COLO668 (cell line): Measurements from ENCODE around the gene CCM2.

ENCODE experiments used
- DNase-seq: peaks from one replicate; lab custom pipeline; 2025; ENCODE audit not compliant: unreplicated experiment; lab: John Stamatoyannopoulos, UW

The CCM2 gene

DNA sequence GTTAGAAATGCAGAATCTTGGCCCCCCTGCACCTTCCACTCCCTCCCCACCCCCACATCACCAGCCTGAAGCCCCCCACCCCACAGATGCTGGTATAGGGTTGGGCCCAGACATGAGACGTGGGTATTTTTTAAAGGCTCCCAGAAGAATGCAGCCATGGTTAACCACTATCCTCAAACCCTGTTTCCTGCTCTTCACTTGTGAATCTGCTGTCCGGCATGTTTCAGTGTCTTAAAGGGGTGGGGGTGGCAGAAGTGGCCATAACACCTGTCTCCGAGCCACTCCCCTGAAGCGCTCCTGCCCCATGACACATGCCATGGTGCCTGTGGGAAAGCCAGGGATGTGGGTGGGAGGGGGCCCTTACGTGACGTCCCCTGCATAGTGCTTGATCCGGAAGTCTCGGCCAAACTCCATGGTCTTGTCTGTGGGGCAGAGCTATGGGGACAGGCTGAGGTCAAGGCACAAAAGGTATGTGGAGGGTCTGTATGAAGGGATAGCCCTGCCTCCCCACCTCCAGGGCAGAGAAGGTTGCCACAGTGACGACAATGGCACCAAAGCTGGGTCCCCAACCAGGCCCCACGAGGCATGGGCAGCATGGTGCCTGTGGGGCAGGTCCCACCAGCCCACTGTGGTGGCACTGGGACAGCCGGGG lies 30.8 kb upstream of the CCM2 start:
- DNase-seq: no peak

DNA sequence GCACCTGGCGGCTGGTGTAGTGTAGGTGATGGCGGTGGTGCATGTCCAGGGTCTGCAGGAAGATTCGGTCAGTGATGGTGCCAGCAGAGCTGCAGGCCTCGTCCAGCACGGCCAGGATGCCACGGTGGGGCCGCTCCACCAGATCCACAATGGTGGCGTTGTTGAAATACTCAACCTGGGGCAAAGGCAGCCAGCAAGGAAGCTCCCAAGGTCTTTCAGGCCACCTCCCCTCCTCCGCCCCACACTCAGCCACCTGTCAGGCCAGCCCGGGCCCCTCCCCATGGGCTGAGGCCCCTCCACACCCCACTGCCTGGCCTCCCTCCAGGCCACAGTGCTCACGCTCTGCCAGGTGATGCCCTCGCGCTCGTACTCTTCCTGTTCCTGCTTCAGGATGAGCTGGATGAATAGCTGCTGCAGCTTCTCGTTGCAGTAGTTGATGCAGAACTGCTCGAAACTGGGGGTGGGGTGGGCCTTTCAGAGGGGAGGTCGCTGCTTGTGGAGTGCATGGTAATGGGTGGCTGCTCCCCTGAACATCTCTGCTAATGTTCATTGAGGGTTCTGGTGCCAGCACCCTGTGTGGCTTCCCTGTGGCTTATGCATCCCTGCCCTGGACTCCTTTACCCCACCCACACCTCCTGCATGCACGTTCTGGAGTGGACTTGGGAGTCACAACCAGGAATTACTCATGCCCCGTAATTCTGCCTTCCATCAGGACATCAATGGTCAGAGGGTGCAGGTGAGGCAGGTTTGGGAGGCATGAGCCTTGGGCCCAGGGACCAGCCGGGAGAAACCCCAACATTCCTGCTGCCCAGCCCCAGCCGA lies 30.1 kb upstream of the CCM2 start:
- peak; percentile 65 for DNase-seq

GRCh38 chr7:44970523-44971051 lies 29.4 kb upstream of the CCM2 start:
- no peak for DNase-seq

DNA sequence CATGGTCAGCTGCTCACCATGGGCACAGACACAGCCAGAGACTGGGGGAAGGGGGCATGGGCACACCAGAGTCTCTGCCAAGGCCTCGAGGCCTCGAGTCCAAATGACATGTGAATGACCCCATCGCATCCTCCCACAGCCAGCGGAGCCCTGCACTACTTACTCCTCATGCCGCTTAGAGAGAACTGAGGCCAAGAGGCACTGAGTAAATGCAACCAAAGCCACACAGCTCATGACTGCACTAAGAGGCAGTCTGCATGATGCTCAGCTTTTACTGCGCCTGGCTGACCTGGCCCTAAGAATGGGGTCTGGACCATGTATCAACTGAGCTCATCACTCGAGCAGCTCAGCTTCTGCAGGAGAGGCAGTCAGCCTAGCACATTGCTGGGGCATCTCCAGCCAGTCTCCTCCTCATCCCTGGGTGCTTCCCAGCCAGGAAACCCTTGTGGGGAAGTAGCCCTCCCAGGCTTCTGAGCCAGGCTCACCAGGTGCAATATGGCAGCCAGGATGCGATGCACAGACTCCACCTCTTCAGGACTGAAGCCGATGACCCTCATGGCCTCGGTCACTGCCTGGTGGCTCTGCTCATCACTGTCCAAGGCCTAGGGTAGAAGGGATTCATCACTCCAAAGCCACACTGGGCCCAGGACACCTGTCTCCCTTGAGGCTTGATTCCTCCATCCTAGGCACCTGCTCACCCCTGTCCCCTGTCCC lies 28.7 kb upstream of the CCM2 start:
- no peak for DNase-seq

GRCh38 chr7:44971902-44972441 lies 28.0 kb upstream of the CCM2 start:
- DNase-seq: peak; percentile 69

DNA sequence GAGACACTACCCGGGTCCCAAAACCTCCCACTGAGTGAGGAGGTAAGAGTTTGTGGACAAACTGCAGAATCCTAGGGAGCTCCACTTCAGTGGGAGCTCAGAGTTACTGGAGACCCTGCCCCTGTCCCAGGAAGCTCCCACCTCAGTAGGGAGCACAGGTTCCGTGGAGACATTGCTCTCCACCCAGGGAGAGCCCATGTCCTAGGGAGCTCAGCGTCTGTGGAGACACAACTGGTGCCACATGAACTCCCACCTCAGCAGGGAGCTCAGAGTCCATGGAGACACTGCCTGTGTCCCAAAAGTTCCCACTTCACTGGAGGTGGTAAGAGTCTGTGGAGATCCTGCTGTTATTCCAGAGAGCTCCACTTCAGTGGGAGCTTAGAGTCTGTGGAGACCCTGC lies 27.4 kb upstream of the CCM2 start:
- DNase-seq: no peak

GRCh38 chr7:44973610-44974401 lies 26.2 kb upstream of the CCM2 start:
- DNase-seq: peak; percentile 32

- no peak for DNase-seq
Observed at GRCh38 chr7:44974549-44974948, 25.5 kb upstream of the CCM2 start.

DNA sequence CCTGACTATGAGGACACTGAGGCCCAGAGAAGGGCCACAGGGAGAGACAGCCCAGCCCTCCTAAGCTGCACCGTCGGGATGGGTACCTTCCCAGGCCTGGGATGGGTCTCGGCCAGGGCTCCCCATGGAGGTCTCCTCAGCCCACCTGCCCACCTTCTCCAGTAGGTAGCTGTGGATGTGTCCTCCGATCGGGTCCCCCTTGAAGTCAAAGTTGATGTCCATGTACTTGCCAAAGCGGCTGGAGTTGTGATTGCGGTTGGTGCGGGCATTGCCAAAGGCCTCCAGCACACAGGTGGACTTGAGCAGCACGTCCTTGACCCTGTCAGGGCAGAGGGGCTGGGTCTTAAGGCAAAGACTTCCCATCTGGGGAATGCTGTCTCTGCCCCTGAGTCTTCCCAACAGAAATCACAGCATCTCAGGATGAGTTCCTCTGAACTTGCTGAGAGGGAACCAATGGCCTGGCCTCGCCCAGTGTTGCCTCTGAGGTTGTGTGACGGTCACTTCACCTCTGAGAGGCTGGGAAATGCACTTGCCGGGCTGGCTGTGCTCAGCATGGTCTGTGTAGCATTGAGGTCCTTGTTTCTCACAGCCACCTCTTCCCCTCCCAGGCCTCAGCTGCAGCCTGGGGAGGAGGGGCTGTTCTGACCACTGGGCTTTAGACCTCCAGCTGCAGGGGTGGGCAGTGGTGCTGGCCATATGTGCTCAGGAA lies 24.5 kb upstream of the CCM2 start:
- no peak for DNase-seq

DNA sequence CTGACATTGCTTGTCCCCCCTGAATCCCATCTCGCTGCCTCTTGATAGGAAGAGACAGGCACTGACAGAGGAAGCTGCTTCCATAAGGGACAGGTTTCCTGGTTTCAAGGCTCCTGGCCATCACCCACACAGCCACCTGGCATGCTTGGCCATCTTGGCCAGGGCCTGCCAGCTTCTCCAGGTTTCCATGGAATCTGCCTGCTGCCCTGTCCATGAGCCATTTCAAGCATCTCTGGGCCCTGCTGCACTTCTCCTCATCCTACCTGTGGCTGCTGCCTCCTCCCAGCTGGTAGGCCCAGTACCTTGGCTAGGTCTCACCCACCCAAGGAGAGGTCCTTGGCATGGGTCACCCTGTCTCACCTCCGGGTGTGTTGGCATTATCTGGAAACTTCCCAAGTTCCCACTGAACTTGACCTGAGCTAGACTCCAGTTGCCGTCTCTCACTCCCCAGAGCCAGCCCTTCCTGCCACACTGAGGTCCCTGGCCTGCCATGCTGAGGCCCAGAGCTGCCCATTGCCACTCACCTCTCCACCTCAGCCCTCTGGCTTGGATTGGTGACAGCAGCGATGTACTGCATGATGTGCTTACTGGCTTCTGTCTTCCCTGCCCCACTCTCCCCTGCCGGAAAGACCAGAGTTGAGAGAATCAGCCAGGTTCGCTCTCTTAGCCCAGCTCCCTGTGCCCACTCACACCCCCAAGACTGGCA lies 23.8 kb upstream of the CCM2 start:
- no peak for DNase-seq

DNA sequence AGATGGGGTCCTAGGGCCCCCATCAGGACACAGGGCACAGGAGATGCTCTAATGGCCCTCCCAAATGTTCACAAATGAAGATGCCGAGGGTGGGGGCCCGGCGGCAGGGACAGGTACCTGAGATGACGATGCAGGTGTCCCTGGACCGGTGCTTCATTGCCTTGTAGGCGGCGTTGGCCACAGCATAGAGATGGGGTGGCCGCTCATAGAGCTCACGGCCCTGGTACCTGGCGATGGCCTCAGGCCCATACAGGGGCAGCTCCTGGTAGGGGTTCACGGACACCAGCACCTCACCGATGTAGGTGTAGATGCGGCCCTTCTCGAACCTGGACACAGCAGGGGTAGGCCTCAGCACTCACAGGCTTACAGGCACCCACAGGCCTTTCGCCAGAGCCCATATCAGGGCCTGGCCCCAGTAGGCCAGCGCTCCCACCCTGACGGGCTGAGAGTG lies 23.2 kb upstream of the CCM2 start:
- no peak for DNase-seq

GRCh38 chr7:44977304-44977958 lies 22.6 kb upstream of the CCM2 start:
- no peak for DNase-seq

- DNase-seq: peak; percentile 89
Observed at GRCh38 chr7:44977959-44978335, 22.1 kb upstream of the CCM2 start.

DNA sequence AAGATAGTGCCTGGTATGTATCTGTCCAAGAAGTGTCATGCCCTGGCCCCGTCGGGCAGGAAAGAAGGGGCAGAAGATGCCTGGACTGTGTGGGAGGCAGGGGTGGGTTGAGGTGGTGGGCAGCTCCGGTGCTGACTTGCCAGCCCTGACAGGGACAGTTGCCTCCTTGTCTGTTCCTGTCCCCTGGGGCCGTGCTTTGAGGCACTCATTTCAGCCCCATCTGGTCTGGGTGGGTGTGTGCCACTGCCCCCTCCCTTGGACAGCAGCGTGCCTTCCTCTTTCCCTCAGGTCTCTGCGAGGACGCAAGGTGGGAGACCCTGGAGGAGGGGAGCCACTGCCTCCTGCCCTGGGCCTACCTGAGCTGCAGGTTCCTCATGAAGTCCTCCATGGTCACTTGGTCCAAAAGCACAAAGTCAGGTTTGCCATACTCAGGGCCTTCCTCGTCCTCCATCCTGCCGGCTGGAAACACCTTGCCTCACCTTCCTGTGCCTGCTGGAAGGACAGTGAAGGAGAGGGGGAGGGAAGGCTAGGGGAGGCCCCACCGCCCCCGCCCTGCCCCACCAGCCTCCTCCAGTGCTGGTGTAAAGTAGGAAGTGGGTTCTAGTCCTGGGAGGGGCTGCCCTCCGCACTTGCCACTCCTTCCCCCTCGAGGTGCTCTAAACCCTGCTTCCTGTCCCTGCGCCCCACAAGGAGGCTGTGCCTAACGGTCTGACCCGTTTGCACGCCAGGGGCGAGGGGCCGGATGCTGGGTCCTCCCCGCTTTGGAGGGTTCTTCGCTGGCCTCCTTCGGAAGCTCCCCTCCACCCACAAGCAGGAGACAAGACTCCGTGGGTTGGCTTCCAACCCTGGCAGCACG lies 21.3 kb upstream of the CCM2 start, which contains the start of gene MYO1G:
Gene MYO1G, minus strand, starts transcription at position 505 of the 856 bp plus-strand sequence. Its CDS starts 54 bp downstream, at position 451.
- DNase-seq: no peak

GRCh38 chr7:44979481-44980392 lies 20.3 kb upstream of the CCM2 start:
- no peak for DNase-seq

DNA sequence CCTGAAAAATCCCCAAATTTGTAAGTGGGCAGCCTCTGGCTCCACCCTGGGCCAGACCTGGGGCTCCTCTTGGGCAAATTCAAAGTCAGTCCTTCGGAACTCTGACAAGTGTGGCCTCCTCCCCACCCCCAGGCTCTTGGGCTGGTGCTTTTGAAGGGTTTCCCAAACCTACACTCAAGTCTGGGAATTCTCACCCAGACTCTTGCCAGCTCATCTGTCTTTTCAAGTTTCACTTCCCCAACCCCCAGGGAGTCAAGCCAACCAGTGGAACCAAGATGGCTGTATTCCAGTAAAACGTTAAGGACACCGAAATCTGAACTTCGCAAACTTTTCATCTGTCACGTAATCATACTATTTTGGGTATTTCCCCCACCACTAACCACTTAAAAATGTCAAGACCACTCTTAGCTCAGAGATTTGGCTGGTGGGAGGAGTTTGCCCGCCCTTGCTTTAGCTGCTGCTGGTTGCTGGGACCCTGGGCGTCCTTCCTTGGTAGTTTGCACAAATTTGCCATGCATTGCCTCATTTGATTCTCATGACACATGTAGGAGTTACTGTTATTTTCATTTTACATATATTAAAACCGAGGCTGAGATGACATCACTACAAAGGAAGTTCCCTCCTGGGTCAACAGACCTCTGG lies 19.5 kb upstream of the CCM2 start:
- no peak for DNase-seq
